GM12878 (cell line): Measurements from ENCODE around the gene CDK4. TPM values are rescaled to one million over a fixed set of nuclear protein-coding genes. Genes with fewer than 3 reads are reported as not detected.

Experiments
- ATAC-seq: fragments of 200-7000 bp; cut with Tn5 transposase; 3 replicates; pipeline ENCODE4 v1.9.1; 2020; ENCODE audit warnings: mild to moderate bottlenecking, moderate library complexity
- BruUV-seq: library from RNA; stranded (reverse); fragments of 400-500 nt; replicated peaks from 2 replicates; lab custom pipeline; 2021; lab: Mats Ljungman, UMichigan
- CTCF ChIA-PET: fragments of 300-600 bp; sonication (Branson Sonifier 250); formaldehyde crosslinking; extraction: SDS; loops from one replicate; lab custom pipeline; 2021; ENCODE audit warnings: inconsistent platforms; lab: Yijun Ruan, JAX
- POLR2A ChIA-PET: fragments of 350-600 bp; formaldehyde crosslinking; extraction: SDS; loops from one replicate; lab custom pipeline; 2021; ENCODE audit warnings: inconsistent platforms; lab: Charles Lee
- RAD21 ChIA-PET: fragments of 300-600 bp; sonication (Branson Sonifier 250); formaldehyde crosslinking; loops from one replicate; lab custom pipeline; 2023; ENCODE audit warnings: antibody characterized with exemption; ENCODE audit not compliant: unreplicated experiment; lab: Charles Lee
- SMC1A ChIA-PET: fragments of 300-600 bp; sonication (Branson Sonifier 250); formaldehyde crosslinking; loops from one replicate; lab custom pipeline; 2023; ENCODE audit not compliant: unreplicated experiment, uncharacterized antibody; lab: Charles Lee
- DNase-seq: peaks from one replicate; pipeline ENCODE4 v3.0.0-alpha.2; 2011; ENCODE audit warnings: low read depth, low spot score
- FAIRE-seq: peaks from 3 replicates; lab custom pipeline; 2011; peaks lifted over from hg19 to GRCh38; lab: Jason Lieb, UNC
- H2AFZ ChIP-seq: 2 replicates; pipeline ENCODE4 v1.6.0; 2011; ENCODE audit warnings: low read depth, low read length, control low read depth; ENCODE audit not compliant: control insufficient read depth
- H3K27ac ChIP-seq: 2 replicates; pipeline ENCODE4 v1.5.1; 2011; ENCODE audit warnings: control low read depth; ENCODE audit not compliant: control insufficient read depth, insufficient read depth
- H3K27me3 ChIP-seq, 2 experiments: replicated peaks in 1 of 2; 2 replicates each; pipeline versions ENCODE4 v1.6.0 to v1.6.1; 2011; ENCODE audit warnings: low read length in 1 of 2; ENCODE audit not compliant: control insufficient read depth in 2 of 2, insufficient read depth in 2 of 2
- H3K36me3 ChIP-seq, 2 experiments: 2 replicates each; pipeline ENCODE4 v1.5.1; 2011; ENCODE audit warnings: low read length in 1 of 2; ENCODE audit not compliant: control insufficient read depth in 2 of 2, insufficient read depth in 2 of 2
- H3K4me1 ChIP-seq: 2 replicates; pipeline ENCODE4 v1.6.1; 2011; ENCODE audit warnings: mild to moderate bottlenecking, low read length, moderate library complexity, mixed read lengths; ENCODE audit not compliant: control insufficient read depth, insufficient read depth
- H3K4me2 ChIP-seq: 2 replicates; pipeline ENCODE4 v1.6.0; 2011; ENCODE audit warnings: control low read depth; ENCODE audit not compliant: control insufficient read depth, insufficient read depth
- H3K4me3 ChIP-seq: fragments of 200-600 bp; sonication (generic); 2 replicates; pipeline ENCODE4 v1.5.1; 2016
- H3K79me2 ChIP-seq: 2 replicates; pipeline ENCODE4 v1.6.0; 2011; ENCODE audit warnings: low read length; ENCODE audit not compliant: control insufficient read depth, insufficient read depth
- H3K9ac ChIP-seq: 2 replicates; pipeline ENCODE4 v1.8.0; 2011; ENCODE audit warnings: low read length, control low read depth, mixed read lengths; ENCODE audit not compliant: control insufficient read depth, insufficient read depth
- H3K9me3 ChIP-seq: replicated peaks from 3 replicates; pipeline ENCODE4 v1.5.1; 2011; ENCODE audit warnings: mild to moderate bottlenecking, low read length; ENCODE audit not compliant: control insufficient read depth, insufficient read depth
- H4K20me1 ChIP-seq: 2 replicates; pipeline ENCODE4 v1.6.0; 2011; ENCODE audit not compliant: control insufficient read depth, insufficient read depth
- EZH2 ChIP-seq: IDR thresholded peaks from 2 replicates; pipeline ENCODE4 v1.6.1; 2012; ENCODE audit warnings: low read depth, mild to moderate bottlenecking, control low read depth, inconsistent platforms, low read length, borderline replicate concordance; ENCODE audit not compliant: control insufficient read depth
- HCFC1 ChIP-seq: fragments of 150-350 bp; IDR thresholded peaks from 2 replicates; pipeline ENCODE4 v1.6.1; 2014; ENCODE audit warnings: low read length
- MYC ChIP-seq: IDR thresholded peaks from 2 replicates; pipeline ENCODE4 v1.6.1; 2011; ENCODE audit warnings: mild to moderate bottlenecking, low read length, moderate library complexity, inconsistent platforms; ENCODE audit not compliant: insufficient read depth, insufficient replicate concordance, insufficient read length, severe bottlenecking
- NRF1 ChIP-seq: conservative IDR thresholded peaks from 2 replicates; pipeline ENCODE4 v1.6.1; 2011; ENCODE audit warnings: mild to moderate bottlenecking, low read depth, low read length, improper control_type of control experiment
- RUNX3 ChIP-seq: IDR thresholded peaks from 2 replicates; pipeline ENCODE4 v1.6.1; 2012; ENCODE audit warnings: low read length, inconsistent platforms
- TCF3 ChIP-seq: IDR thresholded peaks from 2 replicates; pipeline ENCODE4 v1.6.1; 2012; ENCODE audit warnings: low read depth, mild to moderate bottlenecking, low read length, borderline replicate concordance; ENCODE audit not compliant: insufficient read depth
- TCF7 ChIP-seq: IDR thresholded peaks from 2 replicates; pipeline ENCODE4 v1.6.1; 2014; ENCODE audit warnings: antibody characterized with exemption, borderline replicate concordance
- WGBS: methylation state at CpG from one replicate; pipeline ENCODE4 v1.1.6; 2016; ENCODE audit warnings: low lambda C conversion rate; ENCODE audit not compliant: insufficient replicate concordance, insufficient coverage; ENCODE audit errors: missing lambda C conversion rate; 5-methylcytosine and 5-hydroxymethylcytosine counted together
- in situ Hi-C: fragments of 300-500 bp; cut with MboI; formaldehyde crosslinking; loops from 9 replicates; pipeline ENCODE4 v1.14.3; 2018; ENCODE audit warnings: mixed read lengths
- intact Hi-C: fragments of 100-400 bp; cut with micrococcal nuclease; formaldehyde crosslinking; loops from one replicate; pipeline ENCODE4 v1.14.2; 2022; ENCODE audit not compliant: unreplicated experiment
- polyA plus RNA-seq, 11 experiments: library from polyadenylated mRNA; depleted of rRNA in 4 of 11; unstranded in 6 of 11; stranded (reverse) in 5 of 11; fragments of >200 nt; fragmentation: Nextera tagmentation in 4 of 11; fragmentation: Illumina TruSeq in 1 of 11; extraction: Ambion mirVana in 4 of 11; extraction: Trizol in 1 of 11; gene quantifications; 1 replicate in 1 of 11; 2 replicates in 10 of 11; pipeline versions ENCODE4 v1.2.1 to v1.2.3, GENCODE V29; 2011 to 2016; ENCODE audit warnings: inconsistent platforms in 2 of 11, missing spikeins in 2 of 11, low read depth in 1 of 11
- total RNA-seq, 4 experiments: library from RNA; depleted of rRNA in 3 of 4; stranded (reverse); fragments of >200 nt in 3 of 4; fragmentation: Illumina TruSeq in 1 of 4; extraction: Trizol in 1 of 4; gene quantifications; 2 replicates each; pipeline versions ENCODE4 v1.2.1 to v1.2.3, GENCODE V29; 2013 to 2021
- TF ChIP-seq, protein P1 (sequence below): fragments of 450-650 bp; IDR thresholded peaks from 2 replicates; pipeline ENCODE4 v1.6.1; 2017; ENCODE audit warnings: antibody characterized with exemption, mild to moderate bottlenecking, moderate library complexity

The CDK4 gene
- total and polyA plus RNA-seq, 10 of the 15 experiments (the other 5 are each of a cell fraction or from before 2014, with no cell fraction given) = 26.1 to 385 (median 221) TPM

DNA sequence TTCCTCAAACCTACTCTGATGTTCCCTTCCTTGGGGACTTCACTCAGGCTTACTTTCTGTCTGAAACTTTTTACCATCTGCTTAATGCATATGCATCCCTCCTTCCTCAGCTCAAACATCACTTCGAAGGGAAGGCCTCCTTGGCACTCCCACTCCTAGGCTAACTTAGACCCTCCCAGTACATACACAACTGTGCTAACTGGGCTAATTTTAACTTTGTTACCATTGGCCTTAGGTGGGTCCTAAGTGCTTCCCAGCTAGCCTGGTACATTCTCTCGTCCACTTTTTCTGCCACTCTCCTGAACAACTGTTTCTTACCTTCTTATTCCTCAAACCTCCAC, 24.1 kb upstream of the CDK4 start:
- H3K79me2 ChIP-seq = no peaks in the 10 kb centered on the region
- TF ChIP-seq, protein P1, sequence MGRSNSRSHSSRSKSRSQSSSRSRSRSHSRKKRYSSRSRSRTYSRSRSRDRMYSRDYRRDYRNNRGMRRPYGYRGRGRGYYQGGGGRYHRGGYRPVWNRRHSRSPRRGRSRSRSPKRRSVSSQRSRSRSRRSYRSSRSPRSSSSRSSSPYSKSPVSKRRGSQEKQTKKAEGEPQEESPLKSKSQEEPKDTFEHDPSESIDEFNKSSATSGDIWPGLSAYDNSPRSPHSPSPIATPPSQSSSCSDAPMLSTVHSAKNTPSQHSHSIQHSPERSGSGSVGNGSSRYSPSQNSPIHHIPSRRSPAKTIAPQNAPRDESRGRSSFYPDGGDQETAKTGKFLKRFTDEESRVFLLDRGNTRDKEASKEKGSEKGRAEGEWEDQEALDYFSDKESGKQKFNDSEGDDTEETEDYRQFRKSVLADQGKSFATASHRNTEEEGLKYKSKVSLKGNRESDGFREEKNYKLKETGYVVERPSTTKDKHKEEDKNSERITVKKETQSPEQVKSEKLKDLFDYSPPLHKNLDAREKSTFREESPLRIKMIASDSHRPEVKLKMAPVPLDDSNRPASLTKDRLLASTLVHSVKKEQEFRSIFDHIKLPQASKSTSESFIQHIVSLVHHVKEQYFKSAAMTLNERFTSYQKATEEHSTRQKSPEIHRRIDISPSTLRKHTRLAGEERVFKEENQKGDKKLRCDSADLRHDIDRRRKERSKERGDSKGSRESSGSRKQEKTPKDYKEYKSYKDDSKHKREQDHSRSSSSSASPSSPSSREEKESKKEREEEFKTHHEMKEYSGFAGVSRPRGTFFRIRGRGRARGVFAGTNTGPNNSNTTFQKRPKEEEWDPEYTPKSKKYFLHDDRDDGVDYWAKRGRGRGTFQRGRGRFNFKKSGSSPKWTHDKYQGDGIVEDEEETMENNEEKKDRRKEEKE = no peak
- TF ChIP-seq HCFC1 (no peak), RUNX3 (no peak), TCF3 (no peak), NRF1 (no peak), EZH2 (no peak), TCF7 (no peak), MYC (no peak)
- TF ChIP-seq, all 136 proteins: peak for 0
- in situ Hi-C loops = no loop called here
- H3K36me3 ChIP-seq = no peaks in the 10 kb centered on the region
- DNase-seq (no peak), ATAC-seq (no peak), FAIRE-seq (no peak)
- ChIA-PET SMC1A (no interaction called here), CTCF (interaction anchor here (0.8 to 3.0 kb wide), 5 partner anchors 10 to 122 kb away, joined by 3 to 10 read pairs (median 4); no protein-coding TSS in a partner anchor), POLR2A (no interaction called here), RAD21 (no interaction called here)
- H4K20me1 ChIP-seq = no peaks in the 10 kb centered on the region
- no peak overlapping the region for H3K4me2 ChIP-seq
- no peaks in the 10 kb centered on the region for H3K9me3 ChIP-seq
- no TSS peak for BruUV-seq
- peaks cover 3% of the 10 kb centered on the region for H3K4me1 ChIP-seq
- H2AFZ ChIP-seq = no peak overlapping the region
- intact Hi-C loops = no loop called here
- H3K27ac ChIP-seq = no peak overlapping the region
- H3K4me3 ChIP-seq = no peak overlapping the region
- WGBS = 85% methylated on average over 2 of the region's 2 CpGs
- H3K9ac ChIP-seq = no peak overlapping the region
- no peaks in the 10 kb centered on the region for H3K27me3 ChIP-seq
